PC-3 (cell line): ENCODE data around the gene LAMTOR2. TPM values are rescaled to one million over a fixed set of nuclear protein-coding genes. Genes with fewer than 3 reads are reported as not detected.

Experiments
- ATAC-seq: fragments of 200-7000 bp; cut with Tn5 transposase; 2 replicates; pipeline ENCODE4 v1.9.1; 2020; ENCODE audit warnings: mild to moderate bottlenecking, moderate library complexity
- BruUV-seq: library from RNA; stranded (reverse); fragments of 400-500 nt; replicated peaks from 2 replicates; lab custom pipeline; 2021; lab: Mats Ljungman, UMichigan
- CTCF ChIA-PET: fragments of 300-600 bp; sonication (Branson Sonifier 250); formaldehyde crosslinking; loops from one replicate; lab custom pipeline; 2022; ENCODE audit warnings: antibody characterized with exemption; lab: Charles Lee
- POLR2A ChIA-PET: fragments of 300-600 bp; sonication (Branson Sonifier 250); formaldehyde crosslinking; loops from one replicate; lab custom pipeline; 2022; ENCODE audit warnings: antibody characterized with exemption; ENCODE audit not compliant: unreplicated experiment; lab: Charles Lee
- DNase-seq: peaks from one replicate; pipeline ENCODE4 v3.0.0-alpha.2; 2015
- H2AFZ ChIP-seq: fragments of 300-600 bp; sonication (generic); 2 replicates; pipeline ENCODE4 v1.6.0; 2016; ENCODE audit warnings: antibody characterized with exemption, low read length
- H3F3A ChIP-seq: fragments of 300-600 bp; sonication (generic); one replicate; pipeline ENCODE4 v1.6.0; 2017; ENCODE audit warnings: antibody characterized with exemption, low read length, control low read depth, mild to moderate bottlenecking; ENCODE audit not compliant: unreplicated experiment
- H3K27ac ChIP-seq: fragments of 300-600 bp; sonication (generic); 2 replicates; pipeline ENCODE4 v1.5.1; 2016; ENCODE audit warnings: mild to moderate bottlenecking, low read length
- H3K27me3 ChIP-seq: fragments of 300-600 bp; sonication (generic); 2 replicates; pipeline ENCODE4 v1.6.1; 2016; ENCODE audit warnings: low read length, mixed read lengths
- H3K36me3 ChIP-seq: fragments of 300-600 bp; sonication (generic); 2 replicates; pipeline ENCODE4 v1.6.1; 2016; ENCODE audit warnings: low read depth, mixed run types, low read length, mixed read lengths
- H3K4me1 ChIP-seq: fragments of 300-600 bp; sonication (generic); 2 replicates; pipeline ENCODE4 v1.5.1; 2016; ENCODE audit warnings: low read length; ENCODE audit not compliant: insufficient read depth
- H3K4me2 ChIP-seq: fragments of 300-600 bp; sonication (generic); 2 replicates; pipeline ENCODE4 v1.6.0; 2016; ENCODE audit warnings: low read length
- H3K4me3 ChIP-seq: fragments of 300-600 bp; sonication (generic); 2 replicates; pipeline ENCODE4 v1.5.1; 2016; ENCODE audit warnings: mild to moderate bottlenecking, low read length, mixed read lengths
- H3K79me2 ChIP-seq: fragments of 300-600 bp; sonication (generic); 2 replicates; pipeline ENCODE4 v1.6.1; 2017; ENCODE audit warnings: low read length, mixed read lengths
- H3K9ac ChIP-seq: fragments of 300-600 bp; sonication (generic); 2 replicates; pipeline ENCODE4 v1.6.0; 2016; ENCODE audit warnings: mild to moderate bottlenecking, low read length
- H3K9me2 ChIP-seq: fragments of 300-600 bp; sonication (generic); replicated peaks from 2 replicates; pipeline ENCODE4 v1.6.1; 2016; ENCODE audit warnings: mixed run types, low read length, mixed read lengths
- H3K9me3 ChIP-seq: fragments of 300-600 bp; sonication (generic); 2 replicates; pipeline ENCODE4 v1.6.1; 2016; ENCODE audit warnings: low read length, mixed read lengths
- H4K20me1 ChIP-seq: fragments of 300-600 bp; sonication (generic); 2 replicates; pipeline ENCODE4 v1.6.1; 2016; ENCODE audit warnings: low read length, mixed read lengths
- CTCF ChIP-seq: fragments of 300-600 bp; sonication (generic); conservative IDR thresholded peaks from 2 replicates; pipeline ENCODE4 v1.5.1; 2017; ENCODE audit warnings: antibody characterized with exemption, low read depth, mild to moderate bottlenecking, low read length
- EZH2phosphoT487 ChIP-seq: fragments of 300-600 bp; sonication (generic); IDR thresholded peaks from 2 replicates; pipeline ENCODE4 v1.6.1; 2018; ENCODE audit warnings: mild to moderate bottlenecking, antibody characterized with exemption, low read length, borderline replicate concordance
- intact Hi-C: fragments of 100-400 bp; cut with micrococcal nuclease; formaldehyde crosslinking; loops from 2 replicates; pipeline ENCODE4 v1.9.0; 2023
- total RNA-seq: library from RNA; depleted of rRNA; stranded (reverse); fragments of >200 nt; gene quantifications from 2 replicates; pipeline ENCODE4 v1.2.3, GENCODE V29; 2014; rRNA removed

Gene LAMTOR2
- total RNA-seq, 1 experiment from 2014 or later, result 130 TPM

GRCh38 chr1:156108057-156108456 lies 53.5 kb downstream of the LAMTOR2 start:
- Histone ChIP-seq H3K9me2 (no peaks in the 10 kb centered on the region), H3K27me3 (no peaks in the 10 kb centered on the region), H3K9ac (no peak overlapping the region), H3K4me1 (peaks cover 59% of the 10 kb centered on the region), H3K4me2 (no peak overlapping the region), H3K36me3 (no peaks in the 10 kb centered on the region), H3K4me3 (no peak overlapping the region), H3K79me2 (no peaks in the 10 kb centered on the region), H4K20me1 (no peaks in the 10 kb centered on the region), H2AFZ (no peak overlapping the region), H3F3A (no peaks in the 10 kb centered on the region), H3K9me3 (no peaks in the 10 kb centered on the region), H3K27ac (no peak overlapping the region)
- no peak for TF ChIP-seq EZH2phosphoT487
- TF ChIP-seq CTCF, result no peak
- POLR2A ChIA-PET, result no interaction called here
- ATAC-seq (no peak), DNase-seq (no peak)
- CTCF ChIA-PET, result no interaction called here
- intact Hi-C loops, result no loop called here
- no TSS peak for BruUV-seq

Other genes starting within 250 kb of the LAMTOR2 start
- gene GON4L, start 197.6 kb upstream of the LAMTOR2 start, total RNA-seq, result 31.2 and 43.9 TPM in 2 replicates
- gene SYT11, start 195.2 kb upstream of the LAMTOR2 start, total RNA-seq, result 0.29 and 0.44 TPM in 2 replicates
- 14.7 and 18.8 TPM in 2 replicates for gene RIT1, start 143.4 kb upstream of the LAMTOR2 start, total RNA-seq
- gene KHDC4, start 120.4 kb upstream of the LAMTOR2 start, total RNA-seq, result 63.4 and 64.4 TPM in 2 replicates
- gene RXFP4, start 113.1 kb upstream of the LAMTOR2 start, total RNA-seq, result not detected in 2 replicates
- 65.9 and 70.8 TPM in 2 replicates for gene ARHGEF2, start 76.2 kb upstream of the LAMTOR2 start, total RNA-seq
- 282 and 293 TPM in 2 replicates for gene SSR2, start 33.8 kb upstream of the LAMTOR2 start, total RNA-seq
- 45.4 and 62.9 TPM in 2 replicates for gene UBQLN4, start 984 bp upstream of the LAMTOR2 start, total RNA-seq
- 18.1 and 18.5 TPM in 2 replicates for gene RAB25, start 6.4 kb downstream of the LAMTOR2 start, total RNA-seq
- gene MEX3A, start 27.7 kb downstream of the LAMTOR2 start, total RNA-seq, result 12.9 and 14.7 TPM in 2 replicates
- gene LMNA, start 59.9 kb downstream of the LAMTOR2 start, total RNA-seq, result 864 and 1,095 TPM in 2 replicates
- 5.8 and 13.1 TPM in 2 replicates for gene SEMA4A, start 98.8 kb downstream of the LAMTOR2 start, total RNA-seq
- 28.1 and 33.1 TPM in 2 replicates for gene SLC25A44, start 139.3 kb downstream of the LAMTOR2 start, total RNA-seq
- gene PMF1, start 158.2 kb downstream of the LAMTOR2 start, total RNA-seq, result 131 and 163 TPM in 2 replicates
- 0.35 and 2.5 TPM in 2 replicates for gene BGLAP, start 187.4 kb downstream of the LAMTOR2 start, total RNA-seq
- gene PAQR6, start 193.3 kb downstream of the LAMTOR2 start, total RNA-seq, result 6.6 and 7.2 TPM in 2 replicates
- gene SMG5, start 228.0 kb downstream of the LAMTOR2 start, total RNA-seq, result 126 and 130 TPM in 2 replicates
- 8.1 and 11.2 TPM in 2 replicates for gene TMEM79, start 229.5 kb downstream of the LAMTOR2 start, total RNA-seq
- gene GLMP, start 240.9 kb downstream of the LAMTOR2 start, total RNA-seq, result 49.8 and 52.2 TPM in 2 replicates
- 1.1 TPM in 1 of 2 replicates, not detected in the other for gene VHLL, start 244.5 kb downstream of the LAMTOR2 start, total RNA-seq